Tibial artery (tissue), 4 donors: ENCODE results near the gene TNC.

Experiments
- DNase-seq, 2 donors: peaks; one replicate each; pipeline ENCODE4 v3.0.0-alpha.2; 2019
- H3K27ac ChIP-seq, 2 donors: fragments of 200-600 bp; sonication (generic) in 1 of 2; 1 replicate in 1 of 2; 2 replicates in 1 of 2; pipeline ENCODE4 v1.5.1; 2018 to 2019; ENCODE audit warnings: mild to moderate bottlenecking in 1 of 2
- H3K27me3 ChIP-seq, 2 donors: fragments of 200-600 bp; sonication (generic) in 1 of 2; one replicate each; pipeline versions ENCODE4 v1.5.1 to v1.6.0; 2016 to 2019
- H3K36me3 ChIP-seq, 3 donors: fragments of 200-600 bp; sonication (generic) in 2 of 3; one replicate each; pipeline ENCODE4 v1.5.1; 2016 to 2019; ENCODE audit warnings: mild to moderate bottlenecking in 2 of 3
- H3K4me1 ChIP-seq, 4 donors: fragments of 200-600 bp; sonication (generic) in 2 of 4; 1 replicate in 3 of 4; 2 replicates in 1 of 4; pipeline ENCODE4 v1.5.1; 2016 to 2019
- H3K4me3 ChIP-seq, 2 donors: fragments of 200-600 bp; sonication (generic) in 1 of 2; 1 replicate in 1 of 2; 2 replicates in 1 of 2; pipeline ENCODE4 v1.5.1; 2018 to 2019; ENCODE audit warnings: mild to moderate bottlenecking in 2 of 2
- H3K9me3 ChIP-seq, 3 donors: fragments of 200-600 bp; sonication (generic) in 1 of 3; one replicate each; pipeline ENCODE4 v1.5.1; 2016 to 2019
- intact Hi-C: fragments of 100-400 bp; cut with DNase I; formaldehyde crosslinking; loops from one replicate; pipeline ENCODE4 v1.15.0; 2023; ENCODE audit warnings: low total_unique reads
- TF ChIP-seq, protein P1 (sequence below), 2 experiments: fragments of 200-600 bp in 1 of 2; fragments of 450-650 bp in 1 of 2; IDR thresholded peaks; one replicate each; pipeline ENCODE4 v1.5.1; 2017 to 2019; ENCODE audit warnings: antibody characterized with exemption in 2 of 2, mild to moderate bottlenecking in 1 of 2, moderate library complexity in 1 of 2

Gene TNC

GRCh38 chr9:115117999-115118878, at the start of gene TNC:
TNC (minus strand) TSS chr9:115118157; CDS start chr9:115091018, 27,139 bp downstream.
- Histone ChIP-seq H3K27ac (peak within 1 kb of the TSS; percentile 76 to 85), H3K9me3 (no peaks in the 10 kb centered on the region), H3K36me3 (peaks cover 0 to 4% (median 0%) of the 10 kb centered on the region in 3 donors), H3K4me3 (peak within 1 kb of the TSS; percentile 53 to 57), H3K27me3 (no peaks in the 10 kb centered on the region), H3K4me1 (peaks cover 0 to 52% (median 21%) of the 10 kb centered on the region in 4 donors)
- peak; percentile 64 to 87 for DNase-seq
- intact Hi-C loops = no loop called here
- TF ChIP-seq, protein P1, sequence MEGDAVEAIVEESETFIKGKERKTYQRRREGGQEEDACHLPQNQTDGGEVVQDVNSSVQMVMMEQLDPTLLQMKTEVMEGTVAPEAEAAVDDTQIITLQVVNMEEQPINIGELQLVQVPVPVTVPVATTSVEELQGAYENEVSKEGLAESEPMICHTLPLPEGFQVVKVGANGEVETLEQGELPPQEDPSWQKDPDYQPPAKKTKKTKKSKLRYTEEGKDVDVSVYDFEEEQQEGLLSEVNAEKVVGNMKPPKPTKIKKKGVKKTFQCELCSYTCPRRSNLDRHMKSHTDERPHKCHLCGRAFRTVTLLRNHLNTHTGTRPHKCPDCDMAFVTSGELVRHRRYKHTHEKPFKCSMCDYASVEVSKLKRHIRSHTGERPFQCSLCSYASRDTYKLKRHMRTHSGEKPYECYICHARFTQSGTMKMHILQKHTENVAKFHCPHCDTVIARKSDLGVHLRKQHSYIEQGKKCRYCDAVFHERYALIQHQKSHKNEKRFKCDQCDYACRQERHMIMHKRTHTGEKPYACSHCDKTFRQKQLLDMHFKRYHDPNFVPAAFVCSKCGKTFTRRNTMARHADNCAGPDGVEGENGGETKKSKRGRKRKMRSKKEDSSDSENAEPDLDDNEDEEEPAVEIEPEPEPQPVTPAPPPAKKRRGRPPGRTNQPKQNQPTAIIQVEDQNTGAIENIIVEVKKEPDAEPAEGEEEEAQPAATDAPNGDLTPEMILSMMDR (IDR thresholded peaks at IDR 0.05) = no peak

DNA sequence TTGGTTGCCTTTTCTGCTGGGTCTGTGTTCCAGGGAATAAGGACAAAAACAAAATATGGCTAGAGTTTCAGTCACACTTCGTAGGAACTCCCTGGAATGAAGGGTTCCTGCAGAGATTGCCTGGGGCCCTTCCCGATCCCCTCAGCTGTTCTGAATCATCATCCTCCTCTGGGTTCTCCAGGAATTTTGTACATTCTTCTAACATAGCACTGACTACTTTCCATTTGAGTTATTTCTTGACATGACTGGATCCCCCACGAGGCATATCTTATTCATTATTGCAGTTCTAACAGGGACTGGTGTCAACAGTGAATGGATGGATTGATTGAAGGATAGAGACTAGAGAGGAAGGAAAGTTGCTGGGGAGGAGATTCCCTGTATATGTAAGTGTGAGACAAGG, 49.2 kb upstream of the TNC start:
- no peaks in the 10 kb centered on the region for H3K9me3 ChIP-seq
- no peak overlapping the region for H3K27ac ChIP-seq
- TF ChIP-seq, protein P1 (IDR thresholded peaks at IDR 0.05) = no peak
- no peak for DNase-seq
- intact Hi-C loops = no loop called here
- no peaks in the 10 kb centered on the region for H3K36me3 ChIP-seq
- no peak overlapping the region for H3K4me3 ChIP-seq
- H3K4me1 ChIP-seq = peaks cover 0 to 6% (median 5%) of the 10 kb centered on the region in 4 donors
- H3K27me3 ChIP-seq = no peaks in the 10 kb centered on the region

DNA sequence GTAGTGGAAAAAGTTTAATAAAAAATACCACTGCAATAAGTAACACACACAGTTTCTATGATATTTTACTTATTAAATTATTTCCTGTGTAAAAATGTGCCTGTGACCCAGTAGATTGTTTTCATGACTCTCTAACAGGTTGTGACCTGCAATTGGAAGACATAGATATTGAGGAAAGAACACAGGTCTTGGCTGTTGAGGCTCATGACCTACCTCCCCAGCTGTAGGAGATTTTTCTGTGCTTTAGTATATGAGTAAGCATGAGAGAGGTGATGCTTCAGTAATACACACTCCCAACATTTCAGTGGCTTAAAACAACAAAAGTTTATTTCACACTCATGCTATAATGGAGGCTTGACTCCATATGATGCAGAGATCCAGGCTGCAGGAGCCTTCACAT, 47.3 kb upstream of the TNC start:
- H3K27ac ChIP-seq = no peak overlapping the region
- no peak overlapping the region for H3K4me3 ChIP-seq
- intact Hi-C loops = no loop called here
- peaks cover 0 to 6% (median 5%) of the 10 kb centered on the region in 4 donors for H3K4me1 ChIP-seq
- H3K27me3 ChIP-seq = no peaks in the 10 kb centered on the region
- no peaks in the 10 kb centered on the region for H3K9me3 ChIP-seq
- TF ChIP-seq, protein P1 (IDR thresholded peaks at IDR 0.05) = no peak
- no peaks in the 10 kb centered on the region for H3K36me3 ChIP-seq
- DNase-seq = no peak

DNA sequence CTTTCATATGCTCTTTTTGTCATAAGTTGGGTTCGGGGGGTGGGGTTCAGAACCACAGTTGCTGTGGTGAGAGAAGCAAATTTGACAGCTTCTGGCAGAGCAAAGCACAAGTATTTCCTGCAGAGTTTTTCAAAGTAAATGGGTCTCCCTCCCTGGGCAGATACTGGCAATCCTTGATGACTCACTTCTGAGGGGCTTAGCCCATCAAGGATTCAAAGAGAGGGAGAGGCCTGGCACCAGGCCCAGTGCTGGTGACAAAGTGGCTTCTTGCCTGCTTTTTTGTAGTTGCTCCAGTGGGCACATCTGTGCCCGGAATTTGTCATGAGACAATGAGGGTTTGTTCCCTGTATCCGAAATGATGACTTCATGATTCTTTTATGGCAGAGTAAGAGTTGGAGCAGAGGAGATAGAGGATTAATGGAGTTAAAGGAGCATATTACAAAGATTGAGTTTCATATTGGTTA, 46.6 kb upstream of the TNC start:
- Histone ChIP-seq H3K9me3 (no peaks in the 10 kb centered on the region), H3K27ac (no peak overlapping the region), H3K4me3 (no peak overlapping the region), H3K27me3 (no peaks in the 10 kb centered on the region), H3K4me1 (peaks cover 0 to 6% (median 5%) of the 10 kb centered on the region in 4 donors), H3K36me3 (no peaks in the 10 kb centered on the region)
- no peak for DNase-seq
- intact Hi-C loops = no loop called here
- TF ChIP-seq, protein P1 (IDR thresholded peaks at IDR 0.05) = no peak

DNA sequence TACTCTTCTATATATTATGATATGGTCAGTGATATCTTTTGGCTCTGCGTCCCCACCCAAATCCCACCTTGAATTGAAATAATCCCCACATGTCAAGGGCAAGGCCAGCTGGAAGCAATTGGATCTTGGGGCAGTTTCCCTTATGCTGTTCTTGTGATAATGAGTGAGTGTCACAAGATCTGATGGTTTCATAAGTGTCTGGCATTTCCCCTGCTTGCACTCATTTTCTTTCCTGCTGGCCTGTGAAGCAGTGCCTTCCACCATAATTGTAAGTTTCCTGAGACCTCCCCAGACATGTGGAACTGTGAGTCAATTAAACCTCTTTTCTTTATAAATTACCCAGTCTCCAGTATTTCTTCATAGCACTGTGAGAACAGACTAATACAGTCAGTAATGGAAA, 45.0 kb upstream of the TNC start:
- no peak overlapping the region for H3K27ac ChIP-seq
- no peak for DNase-seq
- TF ChIP-seq, protein P1 (IDR thresholded peaks at IDR 0.05) = no peak
- H3K4me1 ChIP-seq = peaks cover 0 to 21% (median 8%) of the 10 kb centered on the region in 4 donors
- H3K36me3 ChIP-seq = no peaks in the 10 kb centered on the region
- no peaks in the 10 kb centered on the region for H3K27me3 ChIP-seq
- no peak overlapping the region for H3K4me3 ChIP-seq
- intact Hi-C loops = no loop called here
- H3K9me3 ChIP-seq = no peaks in the 10 kb centered on the region
